ENCODE data around the gene SCMH1.

The SCMH1 gene

GRCh38 chr1:41108696-41109275, 133.3 kb downstream of the SCMH1 start:
- H3K36me3 ChIP-seq (ENCODE audit: insufficient read depth, low read depth, low read length) = peaks cover 8% of the 10 kb centered on the region
- H3K9ac ChIP-seq (ENCODE audit: low read depth, low read length) = no peak overlapping the region
- peaks cover 8% of the 10 kb centered on the region for H3K4me1 ChIP-seq (ENCODE audit: insufficient read depth, low read length)
- no peak overlapping the region for H3K27ac ChIP-seq (ENCODE audit: low read length)
- no peaks in the 10 kb centered on the region for H3K27me3 ChIP-seq (ENCODE audit: insufficient read depth, low read length)
- H3K4me3 ChIP-seq (ENCODE audit: low read length) = no peak overlapping the region
- H3K9me3 ChIP-seq (ENCODE audit: insufficient read depth, low read depth, low read length) = no peaks in the 10 kb centered on the region

GRCh38 chr1:41103766-41104165, 138.3 kb downstream of the SCMH1 start:
- no peaks in the 10 kb centered on the region for H3K27me3 ChIP-seq (ENCODE audit: insufficient read depth, low read length)
- no peaks in the 10 kb centered on the region for H3K9me3 ChIP-seq (ENCODE audit: insufficient read depth, low read depth, low read length)
- no peak overlapping the region for H3K27ac ChIP-seq (ENCODE audit: low read length)
- no peak overlapping the region for H3K9ac ChIP-seq (ENCODE audit: low read depth, low read length)
- no peaks in the 10 kb centered on the region; the same call in 1 of the 2 replicates for H3K36me3 ChIP-seq (ENCODE audit: insufficient read depth, low read depth, low read length)
- H3K4me3 ChIP-seq (ENCODE audit: low read length) = no peak overlapping the region
- peaks cover 7% of the 10 kb centered on the region; the same call in 1 of the 2 replicates for H3K4me1 ChIP-seq (ENCODE audit: insufficient read depth, low read length)

GRCh38 chr1:41102653-41103052, 139.5 kb downstream of the SCMH1 start:
- H3K9me3 ChIP-seq (ENCODE audit: insufficient read depth, low read depth, low read length) = no peaks in the 10 kb centered on the region
- peaks cover 7% of the 10 kb centered on the region; the same call in 1 of the 2 replicates for H3K4me1 ChIP-seq (ENCODE audit: insufficient read depth, low read length)
- H3K36me3 ChIP-seq (ENCODE audit: insufficient read depth, low read depth, low read length) = no peaks in the 10 kb centered on the region
- no peak overlapping the region for H3K4me3 ChIP-seq (ENCODE audit: low read length)
- no peak overlapping the region for H3K27ac ChIP-seq (ENCODE audit: low read length)
- no peak overlapping the region for H3K9ac ChIP-seq (ENCODE audit: low read depth, low read length)
- no peaks in the 10 kb centered on the region for H3K27me3 ChIP-seq (ENCODE audit: insufficient read depth, low read length)

- H3K9me3 ChIP-seq (ENCODE audit: insufficient read depth, low read depth, low read length) = no peaks in the 10 kb centered on the region
- H3K9ac ChIP-seq (ENCODE audit: low read depth, low read length) = no peak overlapping the region
- no peaks in the 10 kb centered on the region for H3K27me3 ChIP-seq (ENCODE audit: insufficient read depth, low read length)
- no peak overlapping the region for H3K27ac ChIP-seq (ENCODE audit: low read length)
- H3K36me3 ChIP-seq (ENCODE audit: insufficient read depth, low read depth, low read length) = no peaks in the 10 kb centered on the region
- no peak overlapping the region for H3K4me3 ChIP-seq (ENCODE audit: low read length)
- peaks cover 7% of the 10 kb centered on the region; the same call in 1 of the 2 replicates for H3K4me1 ChIP-seq (ENCODE audit: insufficient read depth, low read length)
These were observed 140.0 kb downstream of the SCMH1 start for GRCh38 chr1:41101950-41102607.

- Histone ChIP-seq H3K4me3 (ENCODE audit: low read length) (no peak overlapping the region), H3K36me3 (ENCODE audit: insufficient read depth, low read depth, low read length) (no peaks in the 10 kb centered on the region), H3K9ac (ENCODE audit: low read depth, low read length) (no peak overlapping the region), H3K4me1 (ENCODE audit: insufficient read depth, low read length) (peaks cover 7% of the 10 kb centered on the region; the same call in 1 of the 2 replicates), H3K27me3 (ENCODE audit: insufficient read depth, low read length) (no peaks in the 10 kb centered on the region), H3K27ac (ENCODE audit: low read length) (no peak overlapping the region), H3K9me3 (ENCODE audit: insufficient read depth, low read depth, low read length) (no peaks in the 10 kb centered on the region)
These were observed 141.0 kb downstream of the SCMH1 start for GRCh38 chr1:41101076-41101475.

GRCh38 chr1:41100170-41100569, 141.9 kb downstream of the SCMH1 start:
- no peak overlapping the region for H3K4me3 ChIP-seq (ENCODE audit: low read length)
- no peak overlapping the region for H3K27ac ChIP-seq (ENCODE audit: low read length)
- H3K36me3 ChIP-seq (ENCODE audit: insufficient read depth, low read depth, low read length) = no peaks in the 10 kb centered on the region

GRCh38 chr1:41098730-41099460, 143.2 kb downstream of the SCMH1 start:
- Histone ChIP-seq H3K36me3 (ENCODE audit: insufficient read depth, low read depth, low read length) (no peaks in the 10 kb centered on the region), H3K27me3 (ENCODE audit: insufficient read depth, low read length) (no peaks in the 10 kb centered on the region), H3K4me1 (ENCODE audit: insufficient read depth, low read length) (peaks cover 4% of the 10 kb centered on the region; the same call in 1 of the 2 replicates), H3K9me3 (ENCODE audit: insufficient read depth, low read depth, low read length) (no peaks in the 10 kb centered on the region), H3K4me3 (ENCODE audit: low read length) (no peak overlapping the region), H3K27ac (ENCODE audit: low read length) (no peak overlapping the region), H3K9ac (ENCODE audit: low read depth, low read length) (no peak overlapping the region)

More at GRCh38 chr1:41100170-41100569, 141.9 kb downstream of the SCMH1 start:
- H3K9me3 ChIP-seq (ENCODE audit: insufficient read depth, low read depth, low read length) = no peaks in the 10 kb centered on the region
- no peaks in the 10 kb centered on the region for H3K27me3 ChIP-seq (ENCODE audit: insufficient read depth, low read length)
- H3K4me1 ChIP-seq (ENCODE audit: insufficient read depth, low read length) = peaks cover 7% of the 10 kb centered on the region; the same call in 1 of the 2 replicates
- H3K9ac ChIP-seq (ENCODE audit: low read depth, low read length) = no peak overlapping the region

- Histone ChIP-seq H3K36me3 (ENCODE audit: insufficient read depth, low read depth, low read length) (no peaks in the 10 kb centered on the region), H3K4me1 (ENCODE audit: insufficient read depth, low read length) (no peaks in the 10 kb centered on the region), H3K4me3 (ENCODE audit: low read length) (no peak overlapping the region), H3K27ac (ENCODE audit: low read length) (no peak overlapping the region), H3K27me3 (ENCODE audit: insufficient read depth, low read length) (no peaks in the 10 kb centered on the region), H3K9ac (ENCODE audit: low read depth, low read length) (no peak overlapping the region), H3K9me3 (ENCODE audit: insufficient read depth, low read depth, low read length) (no peaks in the 10 kb centered on the region)
These were observed 145.0 kb downstream of the SCMH1 start for GRCh38 chr1:41097105-41097504.

- Histone ChIP-seq H3K4me3 (ENCODE audit: low read length) (no peak overlapping the region), H3K27me3 (ENCODE audit: insufficient read depth, low read length) (no peaks in the 10 kb centered on the region), H3K4me1 (ENCODE audit: insufficient read depth, low read length) (no peaks in the 10 kb centered on the region), H3K36me3 (ENCODE audit: insufficient read depth, low read depth, low read length) (no peaks in the 10 kb centered on the region), H3K9ac (ENCODE audit: low read depth, low read length) (no peak overlapping the region), H3K27ac (ENCODE audit: low read length) (no peak overlapping the region), H3K9me3 (ENCODE audit: insufficient read depth, low read depth, low read length) (no peaks in the 10 kb centered on the region)
These were observed 148.3 kb downstream of the SCMH1 start for GRCh38 chr1:41093826-41094225.

GRCh38 chr1:41086921-41087320, 155.2 kb downstream of the SCMH1 start:
- H3K27me3 ChIP-seq (ENCODE audit: insufficient read depth, low read length) = no peaks in the 10 kb centered on the region
- H3K9ac ChIP-seq (ENCODE audit: low read depth, low read length) = no peak overlapping the region
- H3K4me1 ChIP-seq (ENCODE audit: insufficient read depth, low read length) = no peaks in the 10 kb centered on the region
- H3K27ac ChIP-seq (ENCODE audit: low read length) = no peak overlapping the region
- H3K36me3 ChIP-seq (ENCODE audit: insufficient read depth, low read depth, low read length) = no peaks in the 10 kb centered on the region
- no peaks in the 10 kb centered on the region for H3K9me3 ChIP-seq (ENCODE audit: insufficient read depth, low read depth, low read length)
- no peak overlapping the region for H3K4me3 ChIP-seq (ENCODE audit: low read length)

- H3K36me3 ChIP-seq (ENCODE audit: insufficient read depth, low read depth, low read length) = no peaks in the 10 kb centered on the region
- no peak overlapping the region for H3K27ac ChIP-seq (ENCODE audit: low read length)
- 0 out of 2 replicates have a peak, but pooled peaks cover 6% of the 10 kb centered on the region for H3K9me3 ChIP-seq (ENCODE audit: insufficient read depth, low read depth, low read length)
- no peaks in the 10 kb centered on the region for H3K27me3 ChIP-seq (ENCODE audit: insufficient read depth, low read length)
- no peaks in the 10 kb centered on the region for H3K4me1 ChIP-seq (ENCODE audit: insufficient read depth, low read length)
- no peak overlapping the region for H3K9ac ChIP-seq (ENCODE audit: low read depth, low read length)
- H3K4me3 ChIP-seq (ENCODE audit: low read length) = no peak overlapping the region
These were observed 163.5 kb downstream of the SCMH1 start for GRCh38 chr1:41078616-41079015.

Data from iPS-20b (cell line).